ENCODE measurements around the gene ARPC1B.

The ARPC1B gene

GRCh38 chr7:99392046-99392445, 17.5 kb downstream of the ARPC1B start:
- no peak for DNase-seq

- no peak for DNase-seq
Observed at GRCh38 chr7:99392659-99393354, 18.3 kb downstream of the ARPC1B start.

- DNase-seq: no peak
Observed at GRCh38 chr7:99393355-99394187, 19.0 kb downstream of the ARPC1B start.

- DNase-seq: no peak
Observed at GRCh38 chr7:99394188-99394502, 19.6 kb downstream of the ARPC1B start.

GRCh38 chr7:99395616-99396327, 21.2 kb downstream of the ARPC1B start:
- no peak for DNase-seq

DNA sequence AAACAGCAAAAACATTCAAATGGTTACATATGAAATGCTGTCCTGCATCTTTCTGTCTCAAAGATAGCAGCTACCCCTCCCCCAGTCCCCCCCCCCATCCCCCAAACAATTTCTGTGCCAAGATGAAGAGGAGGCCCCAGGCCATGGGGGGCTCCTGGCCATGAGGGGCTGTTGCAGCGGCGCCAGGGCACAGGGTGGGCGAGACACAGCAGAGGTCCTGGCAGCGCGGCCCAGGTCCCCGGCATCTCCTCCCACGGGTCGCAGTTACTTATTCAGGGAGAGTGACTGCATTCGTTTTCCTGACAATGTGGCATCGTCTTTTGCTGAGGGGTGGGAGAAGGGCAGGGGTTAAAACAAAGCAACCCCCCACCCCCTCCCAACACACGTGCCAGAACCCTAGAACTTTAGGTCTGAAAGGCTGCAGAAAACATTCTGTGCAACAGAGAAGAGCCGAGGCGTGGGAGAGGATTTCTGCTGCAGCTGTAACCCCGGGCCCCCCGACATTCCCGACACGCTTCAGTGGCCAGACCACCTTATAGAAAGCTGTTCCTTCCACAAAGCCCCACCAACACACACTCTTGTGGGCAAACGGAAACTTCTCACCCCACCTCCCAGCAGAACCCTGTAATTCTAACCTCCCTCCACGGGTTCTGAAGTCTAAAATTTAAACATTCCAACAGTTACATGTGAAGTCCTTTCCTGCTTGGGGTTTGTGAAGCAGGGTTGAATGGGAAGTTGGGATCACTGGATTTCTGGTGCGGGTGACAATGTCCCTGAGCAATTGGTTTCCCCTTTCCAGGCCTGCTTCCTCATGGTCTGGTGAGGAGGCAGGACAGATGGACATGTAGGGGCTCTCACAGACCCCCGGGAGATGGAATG, 22.1 kb downstream of the ARPC1B start:
- no peak for DNase-seq

- DNase-seq: no peak
Observed at GRCh38 chr7:99397297-99397983, 22.9 kb downstream of the ARPC1B start.

DNA sequence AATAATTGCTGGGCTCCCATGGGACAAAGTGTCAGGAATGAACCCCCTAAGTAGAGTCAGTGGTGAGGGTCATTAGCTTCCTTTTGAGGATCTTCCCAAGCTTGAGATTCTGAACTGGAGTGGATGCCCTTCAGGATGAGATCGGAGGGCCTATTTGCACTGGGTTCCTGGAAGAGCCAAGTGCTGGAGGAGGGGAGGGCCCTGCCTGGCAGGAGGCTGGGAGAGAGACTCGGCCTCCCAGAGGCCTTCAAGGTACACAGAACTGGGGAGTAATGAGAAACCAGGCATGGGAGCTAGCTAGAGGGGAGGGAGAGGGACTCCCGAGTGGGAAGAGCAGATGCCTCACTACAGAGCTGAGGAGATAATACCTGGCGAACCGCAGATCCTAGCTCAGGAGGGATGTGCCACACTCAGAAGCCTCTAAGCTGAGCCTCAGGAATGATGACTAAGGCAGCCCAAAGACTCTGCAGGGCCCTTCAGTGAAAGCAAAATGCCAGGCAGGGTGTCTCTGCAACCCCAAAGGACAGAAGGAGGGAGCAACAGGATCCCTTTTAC, 24.4 kb downstream of the ARPC1B start:
- DNase-seq: no peak

DNA sequence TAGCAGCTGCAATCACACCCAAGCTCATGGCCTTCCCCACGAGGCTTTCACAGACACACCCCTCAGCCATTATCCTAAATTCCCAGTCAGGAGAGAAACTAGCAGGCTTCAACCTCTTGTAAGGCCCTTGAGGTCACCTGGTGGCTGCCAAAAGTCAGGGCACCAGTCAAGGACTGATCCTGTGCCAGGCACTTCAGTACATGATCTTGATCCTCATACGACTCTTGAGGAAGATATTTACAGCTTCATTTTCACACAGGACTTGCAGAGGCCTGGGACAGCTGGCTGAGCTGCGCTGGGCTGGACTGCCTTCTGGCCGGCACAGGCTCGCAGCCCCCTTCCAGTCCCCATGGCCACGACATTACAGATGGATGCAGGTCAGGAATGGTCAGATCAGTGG, 25.1 kb downstream of the ARPC1B start:
- no peak for DNase-seq

- no peak for DNase-seq
Observed at GRCh38 chr7:99402854-99403253, 28.3 kb downstream of the ARPC1B start.

GRCh38 chr7:99403764-99404163, 29.2 kb downstream of the ARPC1B start:
- DNase-seq: no peak

- DNase-seq: no peak
Observed at GRCh38 chr7:99404235-99404976, 29.9 kb downstream of the ARPC1B start.

DNA sequence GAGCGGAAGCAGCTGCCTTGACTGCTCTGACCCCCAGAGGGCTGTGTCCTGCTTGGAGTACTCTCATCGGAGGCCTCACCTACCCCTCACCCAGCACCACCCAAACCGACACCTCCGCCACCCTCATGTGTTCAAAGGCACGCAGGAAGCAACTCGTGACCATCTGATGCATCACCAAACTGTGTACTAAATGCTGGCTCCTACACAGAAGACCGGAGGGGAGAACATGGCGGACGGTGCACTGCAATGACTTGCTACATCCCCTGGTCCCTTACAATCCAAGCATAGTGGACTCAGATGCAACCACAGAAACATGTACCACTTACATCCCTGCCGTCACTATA, 30.4 kb downstream of the ARPC1B start:
- no peak for DNase-seq

DNA sequence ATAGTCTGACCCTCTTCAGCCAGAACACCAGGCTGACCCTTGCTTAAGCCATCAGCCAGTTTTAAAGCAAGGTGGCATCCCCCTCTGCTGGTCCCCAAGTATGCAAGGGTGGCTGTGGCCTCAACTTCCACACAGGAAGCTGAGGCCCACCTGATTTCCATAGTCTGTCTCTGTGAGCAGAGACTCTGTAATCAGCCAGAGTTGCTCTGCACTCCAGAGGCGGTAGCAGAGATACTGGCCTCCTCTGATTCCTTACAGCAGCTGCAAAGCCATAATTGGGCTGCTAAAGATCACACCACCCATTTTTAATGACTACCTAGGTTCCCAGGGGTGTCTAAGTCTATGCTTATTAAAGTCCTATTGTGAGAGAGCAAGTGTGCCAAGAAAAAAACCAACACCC, 32.0 kb downstream of the ARPC1B start:
- no peak for DNase-seq

DNA sequence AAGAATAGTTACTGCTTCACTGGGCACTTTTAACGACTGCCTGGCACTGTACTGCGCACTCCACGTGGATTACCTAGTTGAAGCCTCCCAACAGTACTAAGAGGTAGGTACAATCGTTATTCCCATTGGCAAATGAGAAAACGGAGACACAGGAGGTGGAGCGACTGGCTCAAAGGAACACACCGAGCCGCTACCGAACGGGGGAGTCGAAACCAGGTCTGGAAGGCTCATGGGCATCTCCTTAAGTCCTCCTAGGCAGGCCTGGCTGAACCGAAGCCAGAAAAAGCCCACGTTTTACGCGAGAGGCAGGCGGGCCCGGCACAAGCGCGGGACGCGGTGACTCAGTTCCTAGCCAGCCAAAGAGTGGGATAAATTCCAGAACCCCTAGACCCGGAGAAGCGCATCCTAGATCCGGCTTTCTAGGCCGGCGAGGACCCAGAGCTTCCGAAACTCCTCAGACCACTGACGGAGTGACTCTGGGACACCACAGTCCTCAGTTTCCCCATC, 33.4 kb downstream of the ARPC1B start:
- no peak for DNase-seq

- DNase-seq: peak; percentile 92
Observed at GRCh38 chr7:99408379-99409191, 34.1 kb downstream of the ARPC1B start, which contains the start of the genes BUD31 and PDAP1. Gene BUD31 (plus strand): TSS chr7:99408969. CDS start chr7:99411093, 2,124 bp downstream. Gene PDAP1 (minus strand): TSS chr7:99408597. CDS start chr7:99408548, 49 bp downstream.

- DNase-seq: no peak
Observed at GRCh38 chr7:99409192-99409572, 34.7 kb downstream of the ARPC1B start.

DNA sequence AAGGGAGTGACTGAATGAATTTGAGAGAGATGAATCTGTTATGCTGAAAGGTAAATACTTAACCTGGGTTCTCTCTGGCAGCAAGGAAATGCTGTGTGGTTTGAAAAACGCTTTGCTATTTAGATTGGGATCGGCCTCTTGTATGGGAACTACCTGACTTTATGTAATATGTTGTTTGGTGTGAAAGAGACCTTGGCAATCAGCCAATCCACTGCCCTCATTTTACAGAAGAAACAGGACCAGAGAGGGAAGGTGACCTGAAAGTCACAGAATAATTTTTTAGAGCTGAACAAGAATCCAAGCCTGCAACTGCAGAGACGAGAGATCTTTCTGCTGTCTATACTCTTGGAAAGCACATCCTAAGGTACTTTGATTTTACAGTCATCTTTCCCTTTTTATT, 35.3 kb downstream of the ARPC1B start:
- DNase-seq: no peak

- DNase-seq: no peak
Observed at GRCh38 chr7:99410635-99411034, 36.1 kb downstream of the ARPC1B start.
